Measurements from ENCODE around the gene ZNF93. TPM values are rescaled to one million over a fixed set of nuclear protein-coding genes. Genes with fewer than 3 reads are reported as not detected.
A peak's percentile ranks its signal among the peaks of the same experiment; 100 is the strongest.
"Not testable (repeated sequence)": the region's sequence is repeated elsewhere in the genome, so short reads cannot be mapped to it uniquely, and the experiment has no call there.

The ZNF93 gene
- total RNA-seq, 2 experiments from 2014 or later, result 15.9 to 17.3 TPM

- H3K27ac Mint-ChIP-seq, H3K27me3 Mint-ChIP-seq, H3K9me3 Mint-ChIP-seq, H3K4me3 Mint-ChIP-seq, H3K36me3 Mint-ChIP-seq, H3K4me1 Mint-ChIP-seq: not testable (repeated sequence)
- peak; percentile 69 for DNase-seq
These were observed 58.5 kb downstream of the ZNF93 start for GRCh38 chr19:19959151-19959799.

- no peak for DNase-seq
- Mint-ChIP-seq H3K9me3 (peaks cover 35% of the 10 kb centered on the region), H3K36me3 (peaks cover 6% of the 10 kb centered on the region)
These were observed 63.7 kb downstream of the ZNF93 start for GRCh38 chr19:19964416-19964815.

GRCh38 chr19:19966126-19966525, 65.4 kb downstream of the ZNF93 start:
- H3K9me3 Mint-ChIP-seq, result peaks cover 41% of the 10 kb centered on the region
- H3K4me1 Mint-ChIP-seq, H3K27me3 Mint-ChIP-seq, H3K36me3 Mint-ChIP-seq, H3K27ac Mint-ChIP-seq, DNase-seq, H3K4me3 Mint-ChIP-seq: not testable (repeated sequence)

More at GRCh38 chr19:19964416-19964815, 63.7 kb downstream of the ZNF93 start:
- H3K27ac Mint-ChIP-seq, result no peak overlapping the region
- H3K27me3 Mint-ChIP-seq, result no peaks in the 10 kb centered on the region
- H3K4me1 Mint-ChIP-seq, result no peaks in the 10 kb centered on the region
- H3K4me3 Mint-ChIP-seq, result no peak overlapping the region

GRCh38 chr19:19966862-19967261, 66.1 kb downstream of the ZNF93 start:
- DNase-seq, result no peak
- Mint-ChIP-seq H3K36me3 (peaks cover 6% of the 10 kb centered on the region), H3K4me1 (no peaks in the 10 kb centered on the region), H3K27me3 (no peaks in the 10 kb centered on the region), H3K9me3 (peaks cover 41% of the 10 kb centered on the region), H3K4me3 (no peak overlapping the region), H3K27ac (no peak overlapping the region)

Other genes starting within 250 kb of the ZNF93 start
- 10 to 100 TPM; 72.6 to 76.4 TPM for gene ATP13A1, start 237.3 kb upstream of the ZNF93 start, total RNA-seq
- 10 to 100 TPM; 71.8 to 73.2 TPM for gene ZNF101, start 232.1 kb upstream of the ZNF93 start, total RNA-seq
- gene ZNF14, start 167.8 kb upstream of the ZNF93 start, total RNA-seq, result 1 to 10 TPM; 7.8 to 7.9 TPM
- gene ZNF506, start 79.2 kb upstream of the ZNF93 start, total RNA-seq, result 10 to 100 TPM; 28.4 to 31.5 TPM
- gene ZNF253, start 35.1 kb upstream of the ZNF93 start, total RNA-seq, result 10 to 100 TPM; 13.8 to 16.6 TPM
- 10 to 100 TPM; 12.2 to 13.9 TPM for gene ZNF682, start 138.6 kb downstream of the ZNF93 start, total RNA-seq
- gene ZNF90, start 177.1 kb downstream of the ZNF93 start, total RNA-seq, result 10 to 100 TPM; 19.6 to 20.8 TPM

Data from activated naive CD8-positive, alpha-beta T cell treated with anti-CD3 and anti-CD28 coated beads for 36 hours (primary cell).